GM12864 (cell line): Measurements from ENCODE around the gene P2RY14.

ENCODE experiments used
- DNase-seq: peaks from one replicate; pipeline ENCODE4 v3.0.0-alpha.2; 2011; ENCODE audit warnings: low read depth
- H3K4me3 ChIP-seq: 2 replicates; pipeline ENCODE4 v1.5.1; 2011; ENCODE audit warnings: mild to moderate bottlenecking, low read depth, low read length, control low read depth
- TF ChIP-seq, protein P1 (sequence below): IDR thresholded peaks from 2 replicates; pipeline ENCODE4 v1.5.1; 2011; ENCODE audit warnings: low read depth, mild to moderate bottlenecking, moderate library complexity, low read length, control low read depth, inconsistent platforms; ENCODE audit errors: missing control alignments

The P2RY14 gene

DNA sequence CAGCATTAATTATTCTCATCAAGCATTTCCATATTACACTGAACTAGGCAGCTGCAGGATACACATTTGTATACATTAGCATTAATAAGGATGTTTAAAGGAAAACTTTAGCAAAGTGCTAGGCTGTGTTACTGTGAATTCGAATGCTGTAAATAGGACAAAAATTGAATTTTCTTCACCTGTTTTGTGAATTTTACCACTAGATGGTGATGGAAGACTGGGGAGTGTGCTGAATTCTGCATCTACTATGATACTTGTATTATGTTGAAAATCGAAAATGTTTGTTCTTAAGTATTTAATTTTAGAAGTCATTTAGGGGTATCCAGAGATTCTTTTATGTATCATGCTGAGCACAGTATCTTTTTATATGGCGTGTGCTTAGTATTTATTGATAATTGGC is 12.3 kb upstream of the P2RY14 start:
- TF ChIP-seq, protein P1, sequence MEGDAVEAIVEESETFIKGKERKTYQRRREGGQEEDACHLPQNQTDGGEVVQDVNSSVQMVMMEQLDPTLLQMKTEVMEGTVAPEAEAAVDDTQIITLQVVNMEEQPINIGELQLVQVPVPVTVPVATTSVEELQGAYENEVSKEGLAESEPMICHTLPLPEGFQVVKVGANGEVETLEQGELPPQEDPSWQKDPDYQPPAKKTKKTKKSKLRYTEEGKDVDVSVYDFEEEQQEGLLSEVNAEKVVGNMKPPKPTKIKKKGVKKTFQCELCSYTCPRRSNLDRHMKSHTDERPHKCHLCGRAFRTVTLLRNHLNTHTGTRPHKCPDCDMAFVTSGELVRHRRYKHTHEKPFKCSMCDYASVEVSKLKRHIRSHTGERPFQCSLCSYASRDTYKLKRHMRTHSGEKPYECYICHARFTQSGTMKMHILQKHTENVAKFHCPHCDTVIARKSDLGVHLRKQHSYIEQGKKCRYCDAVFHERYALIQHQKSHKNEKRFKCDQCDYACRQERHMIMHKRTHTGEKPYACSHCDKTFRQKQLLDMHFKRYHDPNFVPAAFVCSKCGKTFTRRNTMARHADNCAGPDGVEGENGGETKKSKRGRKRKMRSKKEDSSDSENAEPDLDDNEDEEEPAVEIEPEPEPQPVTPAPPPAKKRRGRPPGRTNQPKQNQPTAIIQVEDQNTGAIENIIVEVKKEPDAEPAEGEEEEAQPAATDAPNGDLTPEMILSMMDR, result peak; percentile 39
- H3K4me3 ChIP-seq, result no peak overlapping the region
- DNase-seq, result no peak

DNA sequence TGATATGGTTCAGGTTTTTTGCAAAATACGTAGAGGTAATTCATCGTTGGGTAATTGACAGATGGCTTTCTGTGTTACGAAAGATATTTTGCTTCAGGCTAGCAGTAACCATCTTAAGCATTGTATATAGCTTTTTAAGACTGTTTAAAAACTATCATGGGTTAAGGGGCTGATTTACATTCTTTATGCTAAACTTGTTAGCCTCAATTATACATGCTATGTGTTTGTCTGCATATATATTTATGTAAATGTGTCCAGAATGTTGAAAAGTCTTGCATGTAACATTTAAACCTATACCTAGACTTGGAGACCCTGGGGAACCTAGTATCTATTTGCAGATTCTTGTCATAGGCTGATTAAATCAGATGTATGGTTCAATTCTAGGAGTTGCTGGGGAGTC is 11.1 kb upstream of the P2RY14 start:
- no peak overlapping the region for H3K4me3 ChIP-seq
- DNase-seq, result no peak
- TF ChIP-seq, protein P1, result no peak

DNA sequence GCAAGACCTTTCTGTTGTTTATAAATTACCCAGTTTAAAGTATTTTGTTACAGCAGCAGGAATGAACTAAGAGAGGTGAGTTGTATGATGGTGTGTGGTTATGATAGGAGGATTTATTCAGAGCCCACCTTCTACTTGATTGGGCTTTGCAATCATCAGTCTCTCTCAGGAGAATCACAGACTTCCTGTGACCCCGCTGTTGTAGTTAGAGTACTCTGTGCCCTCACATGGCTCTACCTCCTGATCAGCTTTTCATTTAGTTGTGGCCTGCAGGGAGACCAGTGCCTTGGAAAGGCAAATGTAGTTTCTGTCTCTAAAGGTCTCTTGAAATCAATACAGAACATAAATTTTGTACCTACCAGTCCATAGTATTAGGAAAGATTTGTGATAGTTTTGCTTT is 7.6 kb upstream of the P2RY14 start:
- DNase-seq, result no peak
- TF ChIP-seq, protein P1, result no peak
- H3K4me3 ChIP-seq, result no peak overlapping the region

DNA sequence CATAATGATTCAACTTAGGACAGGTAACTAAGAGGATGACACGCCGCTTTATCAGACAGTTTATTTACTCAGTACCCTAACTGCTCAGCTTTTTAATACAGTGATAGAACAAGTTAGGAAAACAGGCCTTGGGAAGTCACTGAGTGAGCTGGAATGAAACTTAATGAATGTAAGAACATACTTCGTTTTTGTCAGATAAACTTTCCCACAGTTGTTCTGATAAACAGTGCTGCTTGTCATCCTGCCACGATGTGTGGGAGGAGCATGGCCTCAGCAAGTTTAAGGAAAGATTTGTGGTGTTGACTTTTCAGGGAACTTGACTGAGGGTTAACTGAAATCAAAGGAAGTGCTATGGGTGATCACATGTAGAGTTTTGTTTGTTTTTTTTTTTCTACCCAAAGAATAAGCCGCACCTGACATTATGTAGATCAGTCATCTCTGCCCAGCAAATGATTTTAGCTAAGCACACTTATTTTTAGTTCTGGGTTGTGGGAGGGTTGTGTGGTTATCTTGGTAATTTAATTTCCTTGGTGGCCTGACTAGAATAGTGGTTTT is 5.6 kb upstream of the P2RY14 start:
- TF ChIP-seq, protein P1, result no peak

DNA sequence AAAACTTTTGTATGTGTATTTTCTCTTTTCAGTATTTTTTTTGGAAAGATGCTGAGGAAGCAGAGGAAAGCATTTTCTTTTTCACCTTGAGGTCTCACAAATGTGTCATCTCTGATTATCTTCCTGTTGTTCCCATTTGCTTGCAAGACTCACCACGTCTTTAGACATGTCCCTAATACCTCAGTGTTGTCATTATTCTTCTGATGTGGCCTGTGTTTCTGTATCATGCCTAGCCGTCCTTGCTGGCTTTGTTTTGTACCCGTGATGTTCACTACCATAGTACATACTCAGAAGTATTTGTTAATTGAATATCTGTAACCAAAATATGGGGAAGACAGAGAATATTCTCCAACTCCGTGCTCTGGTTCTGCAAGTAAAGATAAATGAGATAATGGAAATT is 5.0 kb upstream of the P2RY14 start:
- DNase-seq, result no peak
- TF ChIP-seq, protein P1, result no peak
- H3K4me3 ChIP-seq, result no peak overlapping the region

More for the DNA sequence above, 5.6 kb upstream of the P2RY14 start:
- DNase-seq, result no peak
- no peak overlapping the region for H3K4me3 ChIP-seq

DNA sequence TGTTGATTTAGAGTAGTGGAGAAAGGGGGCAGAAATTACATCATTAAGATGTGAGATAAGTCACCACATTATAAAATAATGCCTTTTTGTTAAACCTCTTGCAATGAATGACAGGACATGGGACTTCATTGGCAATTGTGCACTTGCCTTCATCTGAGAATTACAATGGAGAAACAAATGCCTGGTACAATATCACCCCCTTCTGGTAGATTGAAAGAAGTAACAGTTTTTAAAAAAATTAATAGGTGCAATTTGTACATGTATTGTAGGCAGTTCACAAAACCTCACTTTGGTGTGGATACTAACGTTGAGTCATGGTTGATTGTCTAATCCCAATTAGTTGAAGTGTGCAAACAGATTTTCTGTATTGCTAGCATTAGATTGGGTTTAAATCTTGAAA is 4.6 kb upstream of the P2RY14 start:
- no peak overlapping the region for H3K4me3 ChIP-seq
- DNase-seq, result peak; percentile 25
- TF ChIP-seq, protein P1, result peak; percentile 51

DNA sequence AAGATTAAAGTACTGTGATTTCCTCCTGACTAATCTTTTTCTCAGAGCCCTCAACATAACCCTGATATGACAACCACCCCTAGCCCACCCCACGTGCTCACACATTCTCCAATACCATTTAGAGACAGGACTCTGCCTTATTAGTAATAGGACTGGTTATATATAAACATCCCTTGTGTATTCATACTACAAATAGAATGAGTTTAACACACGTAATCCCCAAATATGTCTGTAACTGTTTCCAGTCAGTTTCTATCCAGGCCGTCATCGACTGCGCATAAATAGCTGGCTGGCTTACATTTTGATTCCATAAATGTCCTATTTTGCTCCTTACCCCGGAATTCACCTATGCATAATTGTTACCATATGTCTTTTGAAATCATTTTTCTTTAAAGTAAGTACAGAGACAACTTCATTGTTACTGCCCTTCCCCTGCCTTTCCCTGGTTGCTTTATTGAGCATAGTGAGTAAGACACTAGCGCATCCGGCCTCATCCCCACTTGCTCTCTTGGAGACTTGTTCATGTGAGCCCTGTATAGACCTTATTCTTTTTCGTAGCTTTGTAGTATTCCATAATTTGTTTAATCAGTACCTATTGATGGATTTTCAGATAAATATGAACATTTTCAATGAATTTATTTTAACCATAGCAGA is 3.5 kb upstream of the P2RY14 start:
- no peak for DNase-seq
- H3K4me3 ChIP-seq, result no peak overlapping the region
- TF ChIP-seq, protein P1, result no peak
